A673 (cell line): Measurements from ENCODE around the gene TRIM25. TPM values are rescaled to one million over a fixed set of nuclear protein-coding genes. Genes with fewer than 3 reads are reported as not detected.

ENCODE experiments used
- BruUV-seq: library from RNA; stranded (reverse); fragments of 400-500 nt; replicated peaks from 2 replicates; lab custom pipeline; 2021; lab: Mats Ljungman, UMichigan
- CTCF ChIA-PET: fragments of 300-600 bp; sonication (Branson Sonifier 250); formaldehyde crosslinking; loops from one replicate; lab custom pipeline; 2022; ENCODE audit warnings: antibody characterized with exemption; lab: Charles Lee
- POLR2A ChIA-PET: fragments of 300-600 bp; sonication (Branson Sonifier 250); formaldehyde crosslinking; loops from one replicate; lab custom pipeline; 2022; ENCODE audit warnings: antibody characterized with exemption; ENCODE audit not compliant: low non-redundant PET; lab: Charles Lee
- DNase-seq: peaks from one replicate; pipeline ENCODE4 v3.0.0-alpha.2; 2015; ENCODE audit warnings: low spot score
- H3K27ac ChIP-seq: fragments of 200-600 bp; sonication (generic); 2 replicates; pipeline ENCODE4 v1.5.1; 2016; ENCODE audit warnings: mixed run types, low read depth, mild to moderate bottlenecking, mixed read lengths, antibody characterized with exemption, low read length; ENCODE audit not compliant: poor library complexity, severe bottlenecking
- H3K27me3 ChIP-seq: fragments of 200-600 bp; sonication (generic); replicated peaks from 2 replicates; pipeline ENCODE4 v1.6.1; 2017; ENCODE audit warnings: mixed run types, low read depth, mild to moderate bottlenecking, mixed read lengths, antibody characterized with exemption, low read length; ENCODE audit not compliant: insufficient read depth, poor library complexity
- H3K36me3 ChIP-seq: fragments of 200-600 bp; sonication (generic); 2 replicates; pipeline ENCODE4 v1.6.1; 2016; ENCODE audit warnings: mixed run types, mild to moderate bottlenecking, mixed read lengths, antibody characterized with exemption, low read length; ENCODE audit not compliant: insufficient read depth, poor library complexity, severe bottlenecking
- H3K4me1 ChIP-seq: fragments of 200-600 bp; sonication (generic); 2 replicates; pipeline ENCODE4 v1.6.1; 2017; ENCODE audit warnings: mixed run types, mild to moderate bottlenecking, mixed read lengths, antibody characterized with exemption, low read length; ENCODE audit not compliant: insufficient read depth, poor library complexity, severe bottlenecking
- H3K4me3 ChIP-seq: fragments of 200-600 bp; sonication (generic); 2 replicates; pipeline ENCODE4 v1.5.1; 2016; ENCODE audit warnings: low read depth, mixed run types, mild to moderate bottlenecking, mixed read lengths, low read length; ENCODE audit not compliant: poor library complexity, severe bottlenecking
- H3K9me3 ChIP-seq: fragments of 200-600 bp; sonication (generic); 2 replicates; pipeline ENCODE4 v1.6.1; 2016; ENCODE audit warnings: mixed run types, low read depth, mild to moderate bottlenecking, mixed read lengths, antibody characterized with exemption, low read length; ENCODE audit not compliant: poor library complexity, severe bottlenecking
- EZH2 ChIP-seq: fragments of 200-600 bp; sonication (generic); IDR thresholded peaks from 2 replicates; pipeline ENCODE4 v1.6.1; 2017; ENCODE audit warnings: borderline replicate concordance, low read depth, mild to moderate bottlenecking, mixed read lengths, antibody characterized with exemption, low read length; ENCODE audit not compliant: poor library complexity, severe bottlenecking
- intact Hi-C: fragments of 100-400 bp; cut with micrococcal nuclease; formaldehyde crosslinking; loops from one replicate; pipeline ENCODE4 v1.10.0; 2022; ENCODE audit not compliant: unreplicated experiment
- total RNA-seq: library from RNA; stranded (reverse); gene quantifications from 2 replicates; pipeline ENCODE4 v1.2.3, GENCODE V29; 2021
- TF ChIP-seq, protein P1 (sequence below): fragments of 300-800, 200-600 bp; sonication (generic); conservative IDR thresholded peaks from 2 replicates; pipeline ENCODE4 v1.5.1; 2017; ENCODE audit warnings: low read depth, mild to moderate bottlenecking, antibody characterized with exemption, low read length, moderate library complexity, mixed read lengths

The TRIM25 gene
- total RNA-seq, 1 experiment from 2014 or later: 58.0 TPM

DNA sequence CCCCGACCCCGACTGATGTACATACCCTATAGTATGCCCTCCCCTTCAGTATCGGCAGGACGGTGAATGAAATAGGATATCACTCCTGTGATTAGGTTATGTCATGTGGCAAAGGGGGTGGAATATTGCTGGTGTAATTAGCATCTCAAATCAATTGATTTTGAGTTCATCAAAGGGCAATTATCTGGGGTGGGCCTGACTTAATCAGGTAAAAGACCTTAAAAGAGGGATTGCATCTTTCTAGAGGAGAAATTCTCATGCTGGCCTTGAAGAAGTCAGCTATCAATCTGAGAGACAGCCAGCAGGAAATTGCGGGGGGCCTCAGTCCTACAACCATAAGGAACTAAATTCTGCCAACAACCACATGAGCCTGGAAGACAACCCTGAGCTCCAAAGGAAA, 10.3 kb downstream of the TRIM25 start:
- Histone ChIP-seq H3K9me3 (no peaks in the 10 kb centered on the region), H3K4me1 (no peaks in the 10 kb centered on the region), H3K4me3 (no peak overlapping the region), H3K27me3 (no peaks in the 10 kb centered on the region), H3K36me3 (peaks cover 60% of the 10 kb centered on the region), H3K27ac (no peak overlapping the region)
- ChIA-PET POLR2A (no interaction called here), CTCF (no interaction called here)
- no peak for TF ChIP-seq EZH2
- TF ChIP-seq, protein P1, sequence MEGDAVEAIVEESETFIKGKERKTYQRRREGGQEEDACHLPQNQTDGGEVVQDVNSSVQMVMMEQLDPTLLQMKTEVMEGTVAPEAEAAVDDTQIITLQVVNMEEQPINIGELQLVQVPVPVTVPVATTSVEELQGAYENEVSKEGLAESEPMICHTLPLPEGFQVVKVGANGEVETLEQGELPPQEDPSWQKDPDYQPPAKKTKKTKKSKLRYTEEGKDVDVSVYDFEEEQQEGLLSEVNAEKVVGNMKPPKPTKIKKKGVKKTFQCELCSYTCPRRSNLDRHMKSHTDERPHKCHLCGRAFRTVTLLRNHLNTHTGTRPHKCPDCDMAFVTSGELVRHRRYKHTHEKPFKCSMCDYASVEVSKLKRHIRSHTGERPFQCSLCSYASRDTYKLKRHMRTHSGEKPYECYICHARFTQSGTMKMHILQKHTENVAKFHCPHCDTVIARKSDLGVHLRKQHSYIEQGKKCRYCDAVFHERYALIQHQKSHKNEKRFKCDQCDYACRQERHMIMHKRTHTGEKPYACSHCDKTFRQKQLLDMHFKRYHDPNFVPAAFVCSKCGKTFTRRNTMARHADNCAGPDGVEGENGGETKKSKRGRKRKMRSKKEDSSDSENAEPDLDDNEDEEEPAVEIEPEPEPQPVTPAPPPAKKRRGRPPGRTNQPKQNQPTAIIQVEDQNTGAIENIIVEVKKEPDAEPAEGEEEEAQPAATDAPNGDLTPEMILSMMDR: no peak
- DNase-seq: no peak
- intact Hi-C loops: no loop called here
- no TSS peak for BruUV-seq

DNA sequence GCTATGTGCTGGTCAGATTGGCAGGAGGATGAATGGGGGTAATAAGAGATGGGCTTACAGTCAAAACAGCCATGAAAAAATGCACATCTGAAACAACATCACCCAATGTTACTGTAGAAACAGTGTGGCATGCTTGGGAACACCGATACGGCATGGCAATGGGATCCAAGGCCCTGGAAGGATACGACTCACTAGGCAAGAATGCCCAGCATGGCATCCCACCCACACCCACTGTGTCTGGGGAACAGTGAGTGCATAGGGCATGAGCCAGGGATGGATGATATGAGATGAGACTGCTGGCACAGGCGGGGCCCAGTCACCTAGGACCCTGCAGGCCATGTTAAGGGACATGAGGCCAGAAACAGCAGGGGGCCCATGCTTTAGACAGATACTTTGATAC, 11.5 kb downstream of the TRIM25 start:
- intact Hi-C loops: no loop called here
- no peaks in the 10 kb centered on the region for H3K4me1 ChIP-seq
- H3K9me3 ChIP-seq: no peaks in the 10 kb centered on the region
- no peak for TF ChIP-seq EZH2
- TF ChIP-seq, protein P1: no peak
- peak; percentile 56 for DNase-seq
- POLR2A ChIA-PET: no interaction called here
- no peak overlapping the region for H3K4me3 ChIP-seq
- H3K36me3 ChIP-seq: peaks cover 50% of the 10 kb centered on the region
- H3K27ac ChIP-seq: no peak overlapping the region
- no peaks in the 10 kb centered on the region for H3K27me3 ChIP-seq
- BruUV-seq: no TSS peak
- CTCF ChIA-PET: no interaction called here

DNA sequence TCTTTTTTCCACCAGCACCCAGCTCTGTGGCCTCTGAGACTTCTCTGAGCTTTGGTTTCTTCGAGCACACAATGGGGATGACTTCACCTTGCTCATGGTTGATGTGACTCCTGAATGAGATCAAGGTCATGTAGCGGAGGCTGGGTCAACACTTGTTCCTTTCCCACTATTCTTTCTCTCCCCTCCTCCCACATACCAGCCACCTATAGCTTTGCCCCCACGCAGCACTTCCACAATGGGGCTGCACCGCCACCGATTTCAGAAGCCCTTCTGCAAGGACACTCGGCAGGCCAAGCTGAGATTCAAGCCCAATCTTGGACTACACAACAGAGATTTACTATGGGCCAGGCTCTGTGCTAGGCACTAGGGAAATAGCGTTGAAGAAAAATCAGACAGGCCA, 14.4 kb downstream of the TRIM25 start:
- TF ChIP-seq, protein P1: no peak
- TF ChIP-seq EZH2: no peak
- intact Hi-C loops: no loop called here
- Histone ChIP-seq H3K27me3 (no peaks in the 10 kb centered on the region), H3K4me3 (no peak overlapping the region), H3K4me1 (no peaks in the 10 kb centered on the region), H3K9me3 (no peaks in the 10 kb centered on the region), H3K27ac (no peak overlapping the region), H3K36me3 (peaks cover 46% of the 10 kb centered on the region)
- no TSS peak for BruUV-seq
- DNase-seq: no peak
- ChIA-PET POLR2A (no interaction called here), CTCF (no interaction called here)
